Progenitor cell of endocrine pancreas (in vitro differentiated cells): ENCODE data around the gene HRH1. TPM values are rescaled to one million over a fixed set of nuclear protein-coding genes. Genes with fewer than 3 reads are reported as not detected.

Experiments used
- DNase-seq: peaks from one replicate; pipeline ENCODE4 v3.0.0; 2021; ENCODE audit warnings: low spot score; ENCODE audit not compliant: unreplicated experiment
- H3K27ac Mint-ChIP-seq: 2 replicates; pipeline ENCODE4 v1.8.0; 2021; ENCODE audit warnings: mild to moderate bottlenecking, moderate library complexity, mixed read lengths
- H3K27me3 Mint-ChIP-seq: 2 replicates; pipeline ENCODE4 v1.8.0; 2021; ENCODE audit warnings: mixed read lengths
- H3K36me3 Mint-ChIP-seq: 2 replicates; pipeline ENCODE4 v1.8.0; 2022; ENCODE audit warnings: mixed read lengths; ENCODE audit not compliant: insufficient read depth
- H3K4me1 Mint-ChIP-seq: 2 replicates; pipeline ENCODE4 v1.8.0; 2021; ENCODE audit warnings: low read depth, mixed read lengths
- H3K4me3 Mint-ChIP-seq: 2 replicates; pipeline ENCODE4 v1.8.0; 2021; ENCODE audit warnings: low read depth, mild to moderate bottlenecking, moderate library complexity, mixed read lengths
- H3K9me3 Mint-ChIP-seq: 2 replicates; pipeline ENCODE4 v1.8.0; 2021; ENCODE audit warnings: low read depth, mixed read lengths
- CTCF ChIP-seq: fragments of 200-600 bp; sonication (generic); IDR thresholded peaks from one replicate; pipeline ENCODE4 v1.5.0; 2021; ENCODE audit warnings: antibody characterized with exemption, mild to moderate bottlenecking; ENCODE audit not compliant: unreplicated experiment
- total RNA-seq: library from RNA; stranded (reverse); gene quantifications from 2 replicates; pipeline ENCODE4 v1.2.1, GENCODE V29; 2021

The HRH1 gene
- total RNA-seq, 1 donor from 2014 or later: not detected

- Mint-ChIP-seq H3K27me3 (peaks cover 14% of the 10 kb centered on the region), H3K4me3 (no peak overlapping the region), H3K9me3 (peaks cover 6% of the 10 kb centered on the region), H3K27ac (no peak overlapping the region), H3K4me1 (no peaks in the 10 kb centered on the region), H3K36me3 (no peaks in the 10 kb centered on the region)
- TF ChIP-seq CTCF: no peak
- no peak for DNase-seq
These were observed 16.7 kb upstream of the HRH1 start for GRCh38 chr3:11137627-11137959.

GRCh38 chr3:11138371-11138770 is 15.9 kb upstream of the HRH1 start:
- Mint-ChIP-seq H3K9me3 (peaks cover 6% of the 10 kb centered on the region), H3K4me1 (no peaks in the 10 kb centered on the region), H3K27me3 (peaks cover 18% of the 10 kb centered on the region), H3K36me3 (no peaks in the 10 kb centered on the region), H3K4me3 (no peak overlapping the region), H3K27ac (no peak overlapping the region)
- TF ChIP-seq CTCF: no peak
- no peak for DNase-seq

GRCh38 chr3:11140030-11140712 is 14.1 kb upstream of the HRH1 start:
- Mint-ChIP-seq H3K4me3 (no peak overlapping the region), H3K9me3 (peaks cover 6% of the 10 kb centered on the region), H3K36me3 (no peaks in the 10 kb centered on the region), H3K27me3 (peaks cover 22% of the 10 kb centered on the region), H3K27ac (no peak overlapping the region), H3K4me1 (no peaks in the 10 kb centered on the region)
- no peak for TF ChIP-seq CTCF
- DNase-seq: no peak

- Mint-ChIP-seq H3K27me3 (peaks cover 24% of the 10 kb centered on the region), H3K36me3 (no peaks in the 10 kb centered on the region), H3K4me1 (no peaks in the 10 kb centered on the region), H3K4me3 (no peak overlapping the region), H3K27ac (no peak overlapping the region), H3K9me3 (peaks cover 6% of the 10 kb centered on the region)
- no peak for DNase-seq
- TF ChIP-seq CTCF: no peak
These were observed 13.6 kb upstream of the HRH1 start for GRCh38 chr3:11140713-11141104.

- Mint-ChIP-seq H3K27ac (no peak overlapping the region), H3K4me3 (no peak overlapping the region), H3K27me3 (peaks cover 35% of the 10 kb centered on the region), H3K9me3 (no peaks in the 10 kb centered on the region), H3K4me1 (no peaks in the 10 kb centered on the region), H3K36me3 (no peaks in the 10 kb centered on the region)
- TF ChIP-seq CTCF: no peak
- DNase-seq: no peak
These were observed 10.8 kb upstream of the HRH1 start for GRCh38 chr3:11143476-11143875.
